K562 (cell line): ENCODE measurements around the gene MSI1. TPM values are rescaled to one million over a fixed set of nuclear protein-coding genes. Genes with fewer than 3 reads are reported as not detected.

Experiments
- ADNP ChIP-seq: fragments of 200-800 bp; sonication (Bioruptor generic); IDR thresholded peaks from 2 replicates; pipeline ENCODE4 v1.6.1; 2016; ENCODE audit warnings: missing genetic modification characterization, missing compliant biosample characterization
- polyA plus RNA-seq, 8 experiments: library from polyadenylated mRNA; depleted of rRNA in 4 of 8; stranded (reverse) in 5 of 8; unstranded in 3 of 8; fragments of >200 nt; fragmentation: Nextera tagmentation in 2 of 8; fragmentation: Illumina TruSeq in 1 of 8; extraction: Ambion mirVana in 2 of 8; extraction: Trizol in 1 of 8; gene quantifications; 2 replicates each; pipeline versions ENCODE4 v1.2.1 to v1.2.3, GENCODE V29; 2011 to 2014; ENCODE audit warnings: inconsistent platforms in 1 of 8, missing spikeins in 1 of 8
- total RNA-seq, 7 experiments: library from RNA; depleted of rRNA in 6 of 7; stranded (reverse); fragments of >200 nt in 6 of 7; fragmentation: Illumina TruSeq in 2 of 7; extraction: Trizol in 2 of 7; gene quantifications; 2 replicates each; pipeline versions ENCODE4 v1.2.1 to v1.2.3, GENCODE V29; 2011 to 2021; ENCODE audit warnings: low replicate concordance in 1 of 7
- TF ChIP-seq, protein P1 (sequence below): fragments of 450-650 bp; IDR thresholded peaks from 2 replicates; pipeline ENCODE4 v1.6.1; 2016; ENCODE audit warnings: mild to moderate bottlenecking, moderate library complexity

MSI1 gene
- total and polyA plus RNA-seq, 9 of the 15 experiments (the other 6 are each of a cell fraction or from before 2014, with no cell fraction given): 0.16 TPM; not detected in 8

- TF ChIP-seq, protein P1, sequence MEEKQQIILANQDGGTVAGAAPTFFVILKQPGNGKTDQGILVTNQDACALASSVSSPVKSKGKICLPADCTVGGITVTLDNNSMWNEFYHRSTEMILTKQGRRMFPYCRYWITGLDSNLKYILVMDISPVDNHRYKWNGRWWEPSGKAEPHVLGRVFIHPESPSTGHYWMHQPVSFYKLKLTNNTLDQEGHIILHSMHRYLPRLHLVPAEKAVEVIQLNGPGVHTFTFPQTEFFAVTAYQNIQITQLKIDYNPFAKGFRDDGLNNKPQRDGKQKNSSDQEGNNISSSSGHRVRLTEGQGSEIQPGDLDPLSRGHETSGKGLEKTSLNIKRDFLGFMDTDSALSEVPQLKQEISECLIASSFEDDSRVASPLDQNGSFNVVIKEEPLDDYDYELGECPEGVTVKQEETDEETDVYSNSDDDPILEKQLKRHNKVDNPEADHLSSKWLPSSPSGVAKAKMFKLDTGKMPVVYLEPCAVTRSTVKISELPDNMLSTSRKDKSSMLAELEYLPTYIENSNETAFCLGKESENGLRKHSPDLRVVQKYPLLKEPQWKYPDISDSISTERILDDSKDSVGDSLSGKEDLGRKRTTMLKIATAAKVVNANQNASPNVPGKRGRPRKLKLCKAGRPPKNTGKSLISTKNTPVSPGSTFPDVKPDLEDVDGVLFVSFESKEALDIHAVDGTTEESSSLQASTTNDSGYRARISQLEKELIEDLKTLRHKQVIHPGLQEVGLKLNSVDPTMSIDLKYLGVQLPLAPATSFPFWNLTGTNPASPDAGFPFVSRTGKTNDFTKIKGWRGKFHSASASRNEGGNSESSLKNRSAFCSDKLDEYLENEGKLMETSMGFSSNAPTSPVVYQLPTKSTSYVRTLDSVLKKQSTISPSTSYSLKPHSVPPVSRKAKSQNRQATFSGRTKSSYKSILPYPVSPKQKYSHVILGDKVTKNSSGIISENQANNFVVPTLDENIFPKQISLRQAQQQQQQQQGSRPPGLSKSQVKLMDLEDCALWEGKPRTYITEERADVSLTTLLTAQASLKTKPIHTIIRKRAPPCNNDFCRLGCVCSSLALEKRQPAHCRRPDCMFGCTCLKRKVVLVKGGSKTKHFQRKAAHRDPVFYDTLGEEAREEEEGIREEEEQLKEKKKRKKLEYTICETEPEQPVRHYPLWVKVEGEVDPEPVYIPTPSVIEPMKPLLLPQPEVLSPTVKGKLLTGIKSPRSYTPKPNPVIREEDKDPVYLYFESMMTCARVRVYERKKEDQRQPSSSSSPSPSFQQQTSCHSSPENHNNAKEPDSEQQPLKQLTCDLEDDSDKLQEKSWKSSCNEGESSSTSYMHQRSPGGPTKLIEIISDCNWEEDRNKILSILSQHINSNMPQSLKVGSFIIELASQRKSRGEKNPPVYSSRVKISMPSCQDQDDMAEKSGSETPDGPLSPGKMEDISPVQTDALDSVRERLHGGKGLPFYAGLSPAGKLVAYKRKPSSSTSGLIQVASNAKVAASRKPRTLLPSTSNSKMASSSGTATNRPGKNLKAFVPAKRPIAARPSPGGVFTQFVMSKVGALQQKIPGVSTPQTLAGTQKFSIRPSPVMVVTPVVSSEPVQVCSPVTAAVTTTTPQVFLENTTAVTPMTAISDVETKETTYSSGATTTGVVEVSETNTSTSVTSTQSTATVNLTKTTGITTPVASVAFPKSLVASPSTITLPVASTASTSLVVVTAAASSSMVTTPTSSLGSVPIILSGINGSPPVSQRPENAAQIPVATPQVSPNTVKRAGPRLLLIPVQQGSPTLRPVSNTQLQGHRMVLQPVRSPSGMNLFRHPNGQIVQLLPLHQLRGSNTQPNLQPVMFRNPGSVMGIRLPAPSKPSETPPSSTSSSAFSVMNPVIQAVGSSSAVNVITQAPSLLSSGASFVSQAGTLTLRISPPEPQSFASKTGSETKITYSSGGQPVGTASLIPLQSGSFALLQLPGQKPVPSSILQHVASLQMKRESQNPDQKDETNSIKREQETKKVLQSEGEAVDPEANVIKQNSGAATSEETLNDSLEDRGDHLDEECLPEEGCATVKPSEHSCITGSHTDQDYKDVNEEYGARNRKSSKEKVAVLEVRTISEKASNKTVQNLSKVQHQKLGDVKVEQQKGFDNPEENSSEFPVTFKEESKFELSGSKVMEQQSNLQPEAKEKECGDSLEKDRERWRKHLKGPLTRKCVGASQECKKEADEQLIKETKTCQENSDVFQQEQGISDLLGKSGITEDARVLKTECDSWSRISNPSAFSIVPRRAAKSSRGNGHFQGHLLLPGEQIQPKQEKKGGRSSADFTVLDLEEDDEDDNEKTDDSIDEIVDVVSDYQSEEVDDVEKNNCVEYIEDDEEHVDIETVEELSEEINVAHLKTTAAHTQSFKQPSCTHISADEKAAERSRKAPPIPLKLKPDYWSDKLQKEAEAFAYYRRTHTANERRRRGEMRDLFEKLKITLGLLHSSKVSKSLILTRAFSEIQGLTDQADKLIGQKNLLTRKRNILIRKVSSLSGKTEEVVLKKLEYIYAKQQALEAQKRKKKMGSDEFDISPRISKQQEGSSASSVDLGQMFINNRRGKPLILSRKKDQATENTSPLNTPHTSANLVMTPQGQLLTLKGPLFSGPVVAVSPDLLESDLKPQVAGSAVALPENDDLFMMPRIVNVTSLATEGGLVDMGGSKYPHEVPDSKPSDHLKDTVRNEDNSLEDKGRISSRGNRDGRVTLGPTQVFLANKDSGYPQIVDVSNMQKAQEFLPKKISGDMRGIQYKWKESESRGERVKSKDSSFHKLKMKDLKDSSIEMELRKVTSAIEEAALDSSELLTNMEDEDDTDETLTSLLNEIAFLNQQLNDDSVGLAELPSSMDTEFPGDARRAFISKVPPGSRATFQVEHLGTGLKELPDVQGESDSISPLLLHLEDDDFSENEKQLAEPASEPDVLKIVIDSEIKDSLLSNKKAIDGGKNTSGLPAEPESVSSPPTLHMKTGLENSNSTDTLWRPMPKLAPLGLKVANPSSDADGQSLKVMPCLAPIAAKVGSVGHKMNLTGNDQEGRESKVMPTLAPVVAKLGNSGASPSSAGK: 0 out of 2 replicates have a peak, but pooled peaks have one; percentile 47
- TF ChIP-seq ADNP: no peak
- TF ChIP-seq, all 486 proteins: peak for 4
These were observed 2.1 kb downstream of the MSI1 start (continued) for GRCh38 chr12:120366845-120367232.
